Neural progenitor cell (in vitro differentiated cells): Measurements from ENCODE around the gene IMP3. TPM values are rescaled to one million over a fixed set of nuclear protein-coding genes. Genes with fewer than 3 reads are reported as not detected.

Source experiments
- DNase-seq: peaks from one replicate; pipeline ENCODE4 v3.0.0-alpha.2; 2016; ENCODE audit warnings: low spot score
- H2AFZ ChIP-seq: fragments of 200-600 bp; sonication (generic); replicated peaks from 2 replicates; pipeline ENCODE4 v1.6.1; 2016; ENCODE audit warnings: antibody characterized with exemption
- H3F3A ChIP-seq: fragments of 200-600 bp; sonication (generic); 2 replicates; pipeline ENCODE4 v1.6.1; 2016; ENCODE audit warnings: antibody characterized with exemption, low read depth
- H3K27ac ChIP-seq: fragments of 200-600 bp; sonication (generic); 2 replicates; pipeline ENCODE4 v1.5.1; 2016; ENCODE audit warnings: mild to moderate bottlenecking
- H3K27me3 ChIP-seq: fragments of 200-600 bp; sonication (generic); 2 replicates; pipeline ENCODE4 v1.6.1; 2016; ENCODE audit warnings: mild to moderate bottlenecking, moderate library complexity
- H3K36me3 ChIP-seq: fragments of 200-600 bp; sonication (generic); 2 replicates; pipeline ENCODE4 v1.5.1; 2016
- H3K4me1 ChIP-seq: fragments of 200-600 bp; sonication (generic); 2 replicates; pipeline ENCODE4 v1.6.1; 2016; ENCODE audit warnings: mixed run types
- H3K4me2 ChIP-seq: fragments of 200-600 bp; sonication (generic); 2 replicates; pipeline ENCODE4 v1.6.1; 2016
- H3K4me3 ChIP-seq: fragments of 200-600 bp; sonication (generic); 2 replicates; pipeline ENCODE4 v1.5.1; 2016
- H3K79me2 ChIP-seq: fragments of 200-600 bp; sonication (generic); 2 replicates; pipeline ENCODE4 v1.6.1; 2016; ENCODE audit warnings: low read depth
- H3K9ac ChIP-seq: fragments of 200-600 bp; sonication (generic); 2 replicates; pipeline ENCODE4 v1.6.1; 2016
- H3K9me3 ChIP-seq: fragments of 200-600 bp; sonication (generic); 2 replicates; pipeline ENCODE4 v1.5.1; 2016; ENCODE audit warnings: low read depth
- H4K20me1 ChIP-seq: fragments of 200-600 bp; sonication (generic); 2 replicates; pipeline ENCODE4 v1.6.1; 2016; ENCODE audit warnings: low read depth
- H3K27ac Mint-ChIP-seq: 3 replicates; pipeline ENCODE4 v1.8.0; 2021; ENCODE audit warnings: mixed read lengths
- H3K27me3 Mint-ChIP-seq: 2 replicates; pipeline ENCODE4 v1.8.0; 2022; ENCODE audit warnings: low read depth, mild to moderate bottlenecking, inconsistent platforms, moderate library complexity, mixed read lengths; ENCODE audit not compliant: insufficient read depth
- H3K36me3 Mint-ChIP-seq: 3 replicates; pipeline ENCODE4 v1.8.0; 2021; ENCODE audit warnings: mixed read lengths
- H3K4me1 Mint-ChIP-seq: 3 replicates; pipeline ENCODE4 v1.8.0; 2021; ENCODE audit warnings: mixed read lengths
- H3K4me3 Mint-ChIP-seq: 3 replicates; pipeline ENCODE4 v1.8.0; 2021; ENCODE audit warnings: mild to moderate bottlenecking, moderate library complexity, mixed read lengths
- H3K9me3 Mint-ChIP-seq: 3 replicates; pipeline ENCODE4 v1.8.0; 2020; ENCODE audit warnings: mixed read lengths
- EZH2 ChIP-seq: fragments of 200-600 bp; sonication (generic); IDR thresholded peaks from 2 replicates; pipeline ENCODE4 v1.6.1; 2017; ENCODE audit warnings: antibody characterized with exemption, mild to moderate bottlenecking, moderate library complexity
- EZH2phosphoT487 ChIP-seq: fragments of 200-600 bp; sonication (generic); IDR thresholded peaks from 2 replicates; pipeline ENCODE4 v1.6.1; 2017; ENCODE audit warnings: antibody characterized with exemption
- total RNA-seq: library from RNA; depleted of rRNA; stranded (reverse); fragments of >200 nt; gene quantifications from 2 replicates; pipeline ENCODE4 v1.2.3, GENCODE V29; 2015; ENCODE audit warnings: low replicate concordance
- TF ChIP-seq, protein P1 (sequence below): fragments of 200-600 bp; sonication (generic); IDR thresholded peaks from 2 replicates; pipeline ENCODE4 v1.5.1; 2017; ENCODE audit warnings: antibody characterized with exemption, mild to moderate bottlenecking

Gene IMP3
- total RNA-seq, 1 donor from 2014 or later = 62.1 TPM

- no peak for DNase-seq
- Mint-ChIP-seq H3K27ac (peak overlapping the region; percentile 1), H3K9me3 (no peaks in the 10 kb centered on the region), H3K4me3 (peak overlapping the region; percentile 96), H3K36me3 (peaks cover 17% of the 10 kb centered on the region), H3K4me1 (peaks cover 53% of the 10 kb centered on the region), H3K27me3 (peaks cover 4% of the 10 kb centered on the region)
- H3F3A ChIP-seq = peaks cover 29% of the 10 kb centered on the region
- peak overlapping the region; percentile 37 for H3K9ac ChIP-seq
- H3K27ac ChIP-seq = no peak overlapping the region
- peaks cover 45% of the 10 kb centered on the region for H3K4me1 ChIP-seq
- TF ChIP-seq EZH2 = no peak
- no peak for TF ChIP-seq EZH2phosphoT487
- TF ChIP-seq, protein P1, sequence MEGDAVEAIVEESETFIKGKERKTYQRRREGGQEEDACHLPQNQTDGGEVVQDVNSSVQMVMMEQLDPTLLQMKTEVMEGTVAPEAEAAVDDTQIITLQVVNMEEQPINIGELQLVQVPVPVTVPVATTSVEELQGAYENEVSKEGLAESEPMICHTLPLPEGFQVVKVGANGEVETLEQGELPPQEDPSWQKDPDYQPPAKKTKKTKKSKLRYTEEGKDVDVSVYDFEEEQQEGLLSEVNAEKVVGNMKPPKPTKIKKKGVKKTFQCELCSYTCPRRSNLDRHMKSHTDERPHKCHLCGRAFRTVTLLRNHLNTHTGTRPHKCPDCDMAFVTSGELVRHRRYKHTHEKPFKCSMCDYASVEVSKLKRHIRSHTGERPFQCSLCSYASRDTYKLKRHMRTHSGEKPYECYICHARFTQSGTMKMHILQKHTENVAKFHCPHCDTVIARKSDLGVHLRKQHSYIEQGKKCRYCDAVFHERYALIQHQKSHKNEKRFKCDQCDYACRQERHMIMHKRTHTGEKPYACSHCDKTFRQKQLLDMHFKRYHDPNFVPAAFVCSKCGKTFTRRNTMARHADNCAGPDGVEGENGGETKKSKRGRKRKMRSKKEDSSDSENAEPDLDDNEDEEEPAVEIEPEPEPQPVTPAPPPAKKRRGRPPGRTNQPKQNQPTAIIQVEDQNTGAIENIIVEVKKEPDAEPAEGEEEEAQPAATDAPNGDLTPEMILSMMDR = no peak
- peaks cover 68% of the 10 kb centered on the region for H3K79me2 ChIP-seq
- no peaks in the 10 kb centered on the region for H3K36me3 ChIP-seq
- H4K20me1 ChIP-seq = peaks cover 75% of the 10 kb centered on the region
- peaks cover 10% of the 10 kb centered on the region for H3K27me3 ChIP-seq
- H3K4me3 ChIP-seq = peak overlapping the region; percentile 12
- H3K4me2 ChIP-seq = peak overlapping the region; percentile 92
- no peaks in the 10 kb centered on the region for H3K9me3 ChIP-seq
- no peak overlapping the region for H2AFZ ChIP-seq
These were observed 11.1 kb upstream of the IMP3 start for GRCh38 chr15:75650908-75651809.

- H3K27ac Mint-ChIP-seq = peak overlapping the region; percentile 60
- peaks cover 16% of the 10 kb centered on the region for H3K36me3 Mint-ChIP-seq
- Histone ChIP-seq H3K79me2 (peaks cover 64% of the 10 kb centered on the region), H3K4me1 (peaks cover 45% of the 10 kb centered on the region), H3K4me2 (peak overlapping the region; percentile 92), H4K20me1 (peaks cover 62% of the 10 kb centered on the region), H3K27ac (no peak overlapping the region), H3K36me3 (no peaks in the 10 kb centered on the region), H3K4me3 (no peak overlapping the region), H3K9ac (no peak overlapping the region), H3F3A (peaks cover 32% of the 10 kb centered on the region), H3K27me3 (peaks cover 19% of the 10 kb centered on the region), H3K9me3 (no peaks in the 10 kb centered on the region), H2AFZ (no peak overlapping the region)
- no peaks in the 10 kb centered on the region for H3K9me3 Mint-ChIP-seq
- H3K4me3 Mint-ChIP-seq = peak overlapping the region; percentile 96
- H3K27me3 Mint-ChIP-seq = peaks cover 4% of the 10 kb centered on the region
- TF ChIP-seq EZH2 (no peak), EZH2phosphoT487 (no peak)
- TF ChIP-seq, protein P1 = no peak
- no peak for DNase-seq
- H3K4me1 Mint-ChIP-seq = peaks cover 53% of the 10 kb centered on the region
These were observed 9.8 kb upstream of the IMP3 start for GRCh38 chr15:75649848-75650247.

DNA sequence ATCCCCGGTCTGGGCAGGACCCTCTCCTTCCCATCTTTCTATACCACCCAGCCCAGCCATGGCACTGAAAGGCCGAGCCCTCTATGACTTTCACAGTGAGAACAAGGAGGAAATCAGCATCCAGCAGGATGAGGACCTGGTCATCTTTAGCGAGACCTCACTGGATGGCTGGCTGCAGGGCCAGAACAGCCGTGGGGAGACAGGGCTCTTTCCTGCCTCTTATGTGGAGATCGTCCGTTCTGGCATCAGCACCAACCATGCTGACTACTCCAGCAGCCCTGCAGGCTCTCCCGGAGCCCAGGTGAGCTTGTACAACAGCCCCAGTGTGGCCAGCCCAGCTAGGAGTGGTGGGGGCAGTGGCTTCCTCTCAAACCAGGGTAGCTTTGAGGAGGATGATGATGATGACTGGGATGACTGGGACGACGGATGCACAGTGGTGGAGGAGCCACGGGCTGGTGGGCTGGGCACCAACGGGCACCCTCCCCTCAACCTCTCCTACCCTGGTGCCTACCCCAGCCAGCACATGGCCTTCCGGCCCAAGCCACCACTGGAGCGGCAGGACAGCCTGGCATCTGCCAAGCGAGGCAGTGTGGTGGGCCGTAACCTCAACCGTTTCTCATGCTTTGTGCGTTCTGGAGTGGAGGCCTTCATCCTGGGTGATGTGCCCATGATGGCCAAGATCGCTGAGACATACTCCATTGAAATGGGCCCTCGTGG lies 9.2 kb upstream of the IMP3 start:
- Mint-ChIP-seq H3K27me3 (peaks cover 7% of the 10 kb centered on the region), H3K4me1 (peaks cover 56% of the 10 kb centered on the region), H3K9me3 (no peaks in the 10 kb centered on the region), H3K27ac (peak overlapping the region; percentile 69), H3K36me3 (peaks cover 16% of the 10 kb centered on the region), H3K4me3 (peak overlapping the region; percentile 96)
- Histone ChIP-seq H2AFZ (no peak overlapping the region), H3K36me3 (no peaks in the 10 kb centered on the region), H3F3A (peaks cover 32% of the 10 kb centered on the region), H3K27me3 (peaks cover 19% of the 10 kb centered on the region), H3K9me3 (no peaks in the 10 kb centered on the region), H3K27ac (no peak overlapping the region), H3K79me2 (peaks cover 58% of the 10 kb centered on the region), H3K9ac (peak overlapping the region; percentile 70), H3K4me2 (peak overlapping the region; percentile 92), H3K4me1 (peaks cover 45% of the 10 kb centered on the region), H3K4me3 (peak overlapping the region; percentile 89), H4K20me1 (peaks cover 56% of the 10 kb centered on the region)
- DNase-seq = no peak
- TF ChIP-seq EZH2phosphoT487 (no peak), EZH2 (no peak)
- TF ChIP-seq, protein P1 = no peak
